NCI-H1092 (cell line): ENCODE measurements around the gene RANBP2.
A peak's percentile ranks its signal among the peaks of the same experiment; 100 is the strongest.

Source experiments
- DNase-seq: peaks from one replicate; lab custom pipeline; 2025; lab: John Stamatoyannopoulos, UW

The RANBP2 gene

DNA sequence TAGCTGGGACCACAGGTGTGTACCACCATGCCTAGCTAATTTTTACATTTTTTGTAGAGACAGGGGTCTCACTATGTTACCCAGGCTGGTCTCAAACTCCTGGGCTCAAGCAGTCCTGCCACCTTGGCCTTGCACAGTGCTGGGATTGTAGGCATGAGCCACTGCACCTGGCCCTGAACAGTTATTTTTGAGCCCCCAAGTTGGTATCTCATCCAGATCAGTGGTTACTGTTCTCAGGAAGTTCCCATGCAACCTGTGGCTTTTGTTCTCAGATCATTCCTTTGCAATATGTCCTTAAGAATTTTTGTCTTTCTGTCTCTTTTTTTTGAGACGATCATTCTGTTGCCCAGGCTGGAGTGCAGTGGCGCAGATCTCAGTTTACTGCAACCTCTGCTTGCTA, 59.6 kb downstream of the RANBP2 start:
- DNase-seq = no peak

- no peak for DNase-seq
Observed at GRCh38 chr2:108786008-108786353, 66.7 kb downstream of the RANBP2 start.

- DNase-seq = peak; percentile 72
Observed at GRCh38 chr2:108786354-108787215, 67.3 kb downstream of the RANBP2 start, which contains the start of gene CCDC138. Gene CCDC138 (plus strand): TSS chr2:108786771. CDS start chr2:108786823, 52 bp downstream.

DNA sequence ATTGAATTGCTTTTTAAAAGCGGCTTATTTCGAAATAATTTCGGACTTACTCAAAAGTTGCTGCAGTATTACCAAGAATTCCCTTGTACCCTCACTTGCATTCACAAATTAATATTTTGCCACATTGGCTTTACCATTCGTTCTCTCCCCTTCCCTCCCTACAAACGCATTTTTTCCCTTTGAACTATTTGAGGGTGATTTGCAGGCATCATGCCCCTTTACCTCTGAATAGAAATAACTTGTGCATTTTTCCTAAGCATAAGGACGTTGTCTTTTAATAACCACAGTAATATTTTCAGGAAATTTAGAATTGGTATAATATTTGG, 67.9 kb downstream of the RANBP2 start:
- DNase-seq = no peak

DNA sequence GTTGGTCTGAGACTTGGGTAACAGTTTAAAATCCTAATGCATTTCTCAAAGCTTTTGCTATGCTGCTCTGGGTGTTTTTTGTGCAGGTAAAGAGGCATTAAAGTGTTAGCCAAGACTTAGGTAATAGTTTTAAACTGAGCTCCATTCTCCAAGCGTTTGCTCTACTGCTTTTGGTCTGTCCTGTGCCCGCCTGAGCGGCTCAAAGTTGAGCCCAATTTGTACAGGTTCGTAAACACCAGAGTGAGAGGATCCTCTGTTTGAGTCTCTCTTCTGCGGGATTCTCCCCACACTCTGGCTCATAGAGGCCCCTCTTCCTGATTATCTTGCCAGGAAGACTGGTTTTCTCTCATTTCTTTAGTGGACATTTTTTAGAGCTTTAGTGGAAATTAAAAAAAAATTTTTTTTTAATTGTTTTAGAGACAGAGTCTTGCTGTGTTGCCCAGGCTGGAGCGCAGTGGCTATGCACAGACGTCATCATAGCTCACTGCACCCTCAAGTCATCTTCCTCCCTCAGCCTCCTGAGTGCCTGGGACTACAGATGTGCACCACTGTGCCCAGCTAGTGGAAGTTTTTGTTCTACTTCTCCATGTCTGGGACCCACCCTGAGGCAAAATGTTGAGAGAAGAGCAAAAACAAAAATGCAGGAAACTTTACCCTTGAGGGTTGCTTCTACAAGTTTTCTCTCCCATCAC, 83.9 kb downstream of the RANBP2 start:
- no peak for DNase-seq

DNA sequence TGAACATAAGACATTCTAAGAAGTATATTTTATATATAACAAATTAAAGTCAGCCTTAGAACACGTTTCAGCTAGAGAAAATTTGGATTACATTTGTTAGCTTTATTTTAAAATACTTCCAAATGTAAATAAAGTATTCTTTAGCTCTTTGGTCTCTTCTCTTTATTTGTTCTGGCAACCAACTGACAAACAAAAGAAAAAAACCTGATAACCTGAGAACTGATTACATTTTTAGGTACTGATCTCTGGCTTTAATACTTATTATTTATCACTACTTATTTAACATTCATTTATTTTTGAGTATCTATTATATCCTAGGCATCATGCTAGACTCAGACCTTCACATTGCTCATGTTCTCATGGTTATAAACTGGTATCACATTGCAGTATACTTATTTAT, 85.8 kb downstream of the RANBP2 start:
- DNase-seq = no peak

GRCh38 chr2:108805782-108806181, 86.5 kb downstream of the RANBP2 start:
- DNase-seq = no peak

- no peak for DNase-seq
Observed at GRCh38 chr2:108806371-108807113, 87.3 kb downstream of the RANBP2 start.

DNA sequence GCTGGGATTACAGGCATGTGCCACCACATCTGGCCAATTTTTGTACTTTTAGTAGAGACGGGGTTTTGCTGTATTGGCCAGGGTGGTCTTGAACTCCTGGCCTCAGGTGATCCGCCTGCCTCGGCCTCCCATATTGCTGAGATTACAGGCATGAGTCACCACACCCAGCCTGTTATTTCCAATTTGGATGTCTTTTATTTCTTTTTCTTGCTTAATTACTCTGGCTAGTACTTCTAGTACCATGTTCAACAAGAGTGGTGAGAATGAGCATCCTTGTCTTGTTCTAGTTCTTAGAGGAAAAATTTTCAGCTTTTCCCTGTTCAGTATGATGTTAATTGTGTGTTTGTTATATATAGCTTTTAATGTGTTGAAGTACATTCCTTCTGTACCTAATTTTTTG, 90.7 kb downstream of the RANBP2 start:
- no peak for DNase-seq

GRCh38 chr2:108810993-108811957, 92.0 kb downstream of the RANBP2 start:
- DNase-seq = no peak

DNA sequence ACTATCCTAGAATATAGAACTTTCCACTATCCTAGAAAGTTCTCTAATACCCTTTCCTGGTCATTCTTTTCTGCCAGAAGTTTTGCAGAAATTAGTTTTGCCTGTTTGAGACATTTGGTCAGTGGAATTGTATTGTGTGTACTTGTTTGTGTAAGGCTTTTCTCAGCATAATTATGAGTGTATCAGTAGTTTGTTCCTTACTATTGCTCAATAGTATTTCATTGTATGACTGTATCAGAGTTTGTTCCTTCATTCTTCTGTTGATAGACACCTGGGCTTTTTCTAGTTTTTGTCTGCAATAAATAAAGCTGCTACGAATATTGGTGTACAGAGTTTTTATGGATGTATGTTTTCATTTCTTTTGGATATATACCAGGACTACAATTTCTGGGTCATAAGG, 94.5 kb downstream of the RANBP2 start:
- no peak for DNase-seq

DNA sequence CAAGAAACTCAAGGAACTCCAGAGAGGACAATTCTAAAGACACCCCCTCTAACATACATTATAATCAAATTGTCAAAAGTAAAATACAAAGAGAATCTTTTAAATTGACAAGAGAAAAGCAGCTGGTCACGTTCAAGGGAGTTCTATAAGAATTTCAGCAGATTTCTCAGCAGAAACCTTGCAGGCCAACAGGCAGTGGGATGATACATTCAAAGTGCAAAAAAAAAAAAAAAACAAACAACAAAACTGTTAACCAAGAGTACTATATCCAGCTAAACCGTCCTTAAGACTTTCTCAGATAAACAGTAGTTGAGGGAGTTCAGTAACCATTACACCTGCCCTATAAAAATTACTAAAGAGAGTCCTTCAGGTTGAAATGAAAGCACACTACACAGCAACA, 101.2 kb downstream of the RANBP2 start:
- DNase-seq = no peak

- DNase-seq = no peak
Observed at GRCh38 chr2:108823286-108823685, 104.0 kb downstream of the RANBP2 start.

DNA sequence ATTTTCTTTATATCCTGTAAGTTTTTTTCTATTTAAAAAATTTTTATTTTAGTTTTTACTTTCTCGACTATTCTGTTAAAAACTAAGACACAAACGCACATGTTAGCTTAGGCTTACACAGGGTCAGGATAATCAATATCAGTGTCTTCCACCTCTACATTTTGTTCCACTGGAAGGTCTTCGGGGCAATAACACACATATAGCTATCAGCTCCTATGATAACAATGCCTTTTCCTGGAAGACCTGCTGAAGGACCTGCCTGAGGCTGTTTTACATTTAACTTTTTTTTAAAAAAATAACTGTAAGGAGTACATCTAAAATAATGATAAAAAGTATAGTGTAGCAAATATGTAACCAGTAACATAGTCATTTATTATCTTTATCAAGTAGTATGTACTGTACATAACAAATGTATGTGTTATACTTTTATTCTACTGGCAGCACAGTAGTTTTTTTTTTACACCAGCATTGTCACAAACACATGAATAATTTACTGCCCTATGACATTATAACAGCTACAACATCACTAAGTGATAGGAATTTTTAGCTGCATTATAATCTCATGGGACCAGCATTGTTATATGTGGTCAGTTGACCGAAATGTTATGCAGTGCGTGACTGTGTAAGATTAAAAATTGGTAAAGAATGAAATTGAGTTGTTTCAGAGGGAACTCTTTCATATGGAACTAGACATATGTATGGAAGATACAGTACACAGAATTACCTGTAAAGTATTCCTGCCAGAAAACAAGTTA, 105.2 kb downstream of the RANBP2 start:
- no peak for DNase-seq

GRCh38 chr2:108825254-108825653, 106.0 kb downstream of the RANBP2 start:
- no peak for DNase-seq

DNA sequence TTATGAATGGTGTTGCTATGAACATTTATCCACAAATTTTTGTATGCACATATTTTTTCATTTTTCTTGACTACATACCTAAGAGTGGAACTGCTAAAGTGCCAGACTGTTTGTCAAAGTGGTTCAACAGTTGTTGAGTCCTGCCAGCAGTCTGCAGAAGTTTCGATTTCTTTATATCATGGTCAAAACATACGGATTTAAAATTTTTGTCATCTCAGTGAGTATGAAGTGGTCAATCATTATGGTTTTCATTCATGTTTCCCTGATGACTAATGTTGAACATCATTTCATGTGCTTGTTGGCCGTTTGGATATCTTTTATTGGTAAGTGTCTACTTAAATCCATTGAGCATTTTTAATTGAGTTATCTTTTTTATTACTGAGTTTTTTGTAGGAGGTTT, 106.5 kb downstream of the RANBP2 start:
- DNase-seq = no peak

DNA sequence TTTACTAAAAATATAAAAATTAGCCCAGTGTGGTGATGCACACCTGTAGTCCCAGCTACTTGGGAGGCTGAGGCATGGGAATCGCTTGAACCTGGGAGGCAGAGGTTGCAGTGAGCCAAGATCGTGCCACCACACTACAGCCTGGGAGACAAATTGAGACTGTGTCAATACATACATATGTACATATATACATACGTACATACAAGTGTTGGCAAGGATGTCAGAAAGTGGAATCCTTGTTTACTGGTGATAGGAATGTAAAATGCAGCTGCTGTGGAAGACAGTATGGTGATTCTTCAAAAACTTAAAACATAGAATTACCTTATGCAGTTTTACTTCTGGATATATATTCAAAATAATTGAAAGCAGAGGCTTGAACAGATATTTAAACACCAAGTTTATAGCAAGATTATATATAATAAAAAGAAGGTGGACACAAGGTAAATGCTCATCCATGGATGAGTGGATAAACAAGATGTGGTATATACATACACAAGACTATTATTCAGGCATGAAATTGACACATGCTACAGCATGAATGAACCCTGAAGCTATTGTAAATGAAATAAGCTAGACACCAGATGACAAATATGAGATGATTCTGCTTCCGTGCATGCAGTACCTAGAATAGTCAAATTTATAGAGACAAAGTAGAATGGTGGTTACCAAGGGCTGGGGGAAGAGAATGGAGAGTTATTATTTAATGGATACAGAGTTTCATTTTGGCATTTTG, 110.5 kb downstream of the RANBP2 start:
- no peak for DNase-seq

DNA sequence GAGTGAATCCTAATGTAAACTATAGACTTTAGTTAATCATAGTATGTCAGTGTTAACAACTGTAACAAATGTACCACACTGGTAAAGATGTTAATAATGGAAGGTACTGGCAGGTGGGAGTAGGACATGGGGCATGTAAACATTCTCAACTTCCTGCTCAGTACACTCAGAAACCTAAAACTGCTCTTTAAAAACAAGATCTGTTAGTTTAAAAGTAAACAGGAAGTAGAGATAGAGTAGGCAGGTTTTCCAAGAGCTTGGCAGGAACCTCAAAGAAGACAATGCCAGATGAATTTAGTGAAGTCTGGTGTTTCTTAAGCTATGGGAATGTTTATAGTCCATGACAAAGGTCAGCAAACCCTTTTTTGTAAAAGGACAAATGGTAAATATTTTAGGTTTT, 113.9 kb downstream of the RANBP2 start:
- no peak for DNase-seq

- no peak for DNase-seq
Observed at GRCh38 chr2:108834620-108835019, 115.3 kb downstream of the RANBP2 start.

DNA sequence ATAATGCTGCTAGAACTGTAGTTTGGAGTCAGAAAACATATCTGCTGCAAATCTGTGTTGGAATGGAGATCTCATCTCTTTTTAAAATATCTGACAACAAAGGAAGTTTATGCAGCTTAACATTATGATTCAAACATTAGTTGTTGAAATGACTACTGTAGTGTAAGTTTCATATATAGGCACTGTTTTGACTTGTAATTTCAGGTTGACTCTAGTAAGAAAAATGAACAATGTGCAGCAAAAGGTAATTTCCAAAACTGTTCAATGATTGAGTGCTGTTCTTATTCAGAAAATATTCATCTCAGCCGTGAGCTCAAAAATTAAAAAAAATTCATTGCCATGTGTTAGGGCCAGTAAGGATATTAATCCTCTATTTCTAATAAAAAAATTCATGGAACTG, 115.8 kb downstream of the RANBP2 start:
- DNase-seq = no peak
